MG63 (cell line): ENCODE data around the gene WWTR1. TPM values are rescaled to one million over a fixed set of nuclear protein-coding genes. Genes with fewer than 3 reads are reported as not detected.

Source experiments
- DNase-seq: peaks from one replicate; pipeline ENCODE4 v3.0.0-alpha.2; 2020
- H3K27me3 ChIP-seq: fragments of 250-450 bp; sonication (Bioruptor Pico); 2 replicates; pipeline ENCODE4 v1.5.1; 2020; ENCODE audit warnings: mild to moderate bottlenecking, moderate library complexity
- H3K36me3 ChIP-seq: fragments of 250-450 bp; sonication (Bioruptor Pico); 2 replicates; pipeline ENCODE4 v1.5.1; 2020; ENCODE audit warnings: mild to moderate bottlenecking, moderate library complexity
- H3K4me3 ChIP-seq: fragments of 250-450 bp; sonication (Bioruptor Pico); 2 replicates; pipeline ENCODE4 v1.5.1; 2020; ENCODE audit warnings: mild to moderate bottlenecking, moderate library complexity
- H3K9me3 ChIP-seq: fragments of 250-450 bp; sonication (Bioruptor Pico); 2 replicates; pipeline ENCODE4 v1.5.1; 2020; ENCODE audit warnings: mild to moderate bottlenecking, moderate library complexity
- total RNA-seq: library from RNA; depleted of rRNA; stranded (reverse); fragments of >200 nt; shearing (Covaris generic); gene quantifications from 2 replicates; pipeline ENCODE4 v1.2.3, GENCODE V29; 2014; ENCODE audit warnings: low replicate concordance

The WWTR1 gene
- total RNA-seq, 1 experiment from 2014 or later, result 51.3 TPM

GRCh38 chr3:149512073-149512782 is 145.6 kb downstream of the WWTR1 start:
- no peak overlapping the region for H3K4me3 ChIP-seq

GRCh38 chr3:149511040-149511626 is 146.7 kb downstream of the WWTR1 start:
- H3K9me3 ChIP-seq, result no peaks in the 10 kb centered on the region
- H3K36me3 ChIP-seq, result peaks cover 6% of the 10 kb centered on the region
- H3K4me3 ChIP-seq, result no peak overlapping the region
- no peaks in the 10 kb centered on the region for H3K27me3 ChIP-seq
- DNase-seq, result no peak

More at GRCh38 chr3:149512073-149512782, 145.6 kb downstream of the WWTR1 start:
- Histone ChIP-seq H3K36me3 (peaks cover 17% of the 10 kb centered on the region), H3K27me3 (no peaks in the 10 kb centered on the region), H3K9me3 (no peaks in the 10 kb centered on the region)
- peak; percentile 56 for DNase-seq

- H3K27me3 ChIP-seq, result no peaks in the 10 kb centered on the region
- no peak overlapping the region for H3K4me3 ChIP-seq
- DNase-seq, result no peak
- H3K36me3 ChIP-seq, result peaks cover 4% of the 10 kb centered on the region; the same call in 1 of the 2 replicates
- H3K9me3 ChIP-seq, result no peaks in the 10 kb centered on the region
These were observed 147.3 kb downstream of the WWTR1 start for GRCh38 chr3:149510480-149510879.

GRCh38 chr3:149509526-149509925 is 148.3 kb downstream of the WWTR1 start:
- H3K36me3 ChIP-seq, result no peaks in the 10 kb centered on the region
- no peaks in the 10 kb centered on the region for H3K9me3 ChIP-seq
- H3K4me3 ChIP-seq, result no peak overlapping the region
- H3K27me3 ChIP-seq, result no peaks in the 10 kb centered on the region
- DNase-seq, result no peak

GRCh38 chr3:149507491-149508324 is 150.1 kb downstream of the WWTR1 start:
- Histone ChIP-seq H3K4me3 (no peak overlapping the region), H3K27me3 (no peaks in the 10 kb centered on the region), H3K9me3 (no peaks in the 10 kb centered on the region), H3K36me3 (no peaks in the 10 kb centered on the region)
- peak; percentile 95 for DNase-seq

GRCh38 chr3:149506965-149507364 is 150.9 kb downstream of the WWTR1 start:
- Histone ChIP-seq H3K27me3 (no peaks in the 10 kb centered on the region), H3K4me3 (0 out of 2 replicates have a peak overlapping the region, but pooled peaks have one; percentile 1), H3K36me3 (no peaks in the 10 kb centered on the region), H3K9me3 (no peaks in the 10 kb centered on the region)
- DNase-seq, result no peak

GRCh38 chr3:149506540-149506939 is 151.3 kb downstream of the WWTR1 start:
- H3K36me3 ChIP-seq, result no peaks in the 10 kb centered on the region
- no peaks in the 10 kb centered on the region for H3K9me3 ChIP-seq
- no peak overlapping the region for H3K4me3 ChIP-seq
- DNase-seq, result no peak
- H3K27me3 ChIP-seq, result no peaks in the 10 kb centered on the region

- Histone ChIP-seq H3K36me3 (no peaks in the 10 kb centered on the region), H3K9me3 (no peaks in the 10 kb centered on the region), H3K4me3 (no peak overlapping the region), H3K27me3 (no peaks in the 10 kb centered on the region)
- no peak for DNase-seq
These were observed 155.4 kb downstream of the WWTR1 start for GRCh38 chr3:149502438-149502837.

GRCh38 chr3:149501524-149501923 is 156.3 kb downstream of the WWTR1 start:
- no peaks in the 10 kb centered on the region for H3K27me3 ChIP-seq
- H3K4me3 ChIP-seq, result no peak overlapping the region
- DNase-seq, result peak; percentile 91
- no peaks in the 10 kb centered on the region for H3K9me3 ChIP-seq
- no peaks in the 10 kb centered on the region for H3K36me3 ChIP-seq

- Histone ChIP-seq H3K27me3 (no peaks in the 10 kb centered on the region), H3K4me3 (no peak overlapping the region), H3K9me3 (no peaks in the 10 kb centered on the region), H3K36me3 (no peaks in the 10 kb centered on the region)
- DNase-seq, result no peak
These were observed 159.7 kb downstream of the WWTR1 start for GRCh38 chr3:149497966-149498670.

GRCh38 chr3:149496891-149497290 is 160.9 kb downstream of the WWTR1 start:
- no peak overlapping the region for H3K4me3 ChIP-seq
- no peaks in the 10 kb centered on the region for H3K9me3 ChIP-seq
- H3K27me3 ChIP-seq, result no peaks in the 10 kb centered on the region
- no peaks in the 10 kb centered on the region for H3K36me3 ChIP-seq
- no peak for DNase-seq

GRCh38 chr3:149495581-149496125 is 162.2 kb downstream of the WWTR1 start:
- Histone ChIP-seq H3K4me3 (no peak overlapping the region), H3K27me3 (no peaks in the 10 kb centered on the region), H3K36me3 (no peaks in the 10 kb centered on the region), H3K9me3 (peaks cover 2% of the 10 kb centered on the region; the same call in 1 of the 2 replicates)
- no peak for DNase-seq

GRCh38 chr3:149494759-149495580 is 162.9 kb downstream of the WWTR1 start:
- Histone ChIP-seq H3K27me3 (no peaks in the 10 kb centered on the region), H3K4me3 (no peak overlapping the region)
- no peak for DNase-seq

GRCh38 chr3:149494022-149494758 is 163.6 kb downstream of the WWTR1 start:
- no peak overlapping the region for H3K4me3 ChIP-seq
- H3K9me3 ChIP-seq, result peaks cover 3% of the 10 kb centered on the region; the same call in 1 of the 2 replicates
- no peaks in the 10 kb centered on the region for H3K36me3 ChIP-seq
- no peaks in the 10 kb centered on the region for H3K27me3 ChIP-seq
- peak; percentile 68 for DNase-seq

More at GRCh38 chr3:149494759-149495580, 162.9 kb downstream of the WWTR1 start:
- H3K36me3 ChIP-seq, result no peaks in the 10 kb centered on the region
- peaks cover 3% of the 10 kb centered on the region; the same call in 1 of the 2 replicates for H3K9me3 ChIP-seq
